Measurements from ENCODE around the gene MED25.

DNA sequence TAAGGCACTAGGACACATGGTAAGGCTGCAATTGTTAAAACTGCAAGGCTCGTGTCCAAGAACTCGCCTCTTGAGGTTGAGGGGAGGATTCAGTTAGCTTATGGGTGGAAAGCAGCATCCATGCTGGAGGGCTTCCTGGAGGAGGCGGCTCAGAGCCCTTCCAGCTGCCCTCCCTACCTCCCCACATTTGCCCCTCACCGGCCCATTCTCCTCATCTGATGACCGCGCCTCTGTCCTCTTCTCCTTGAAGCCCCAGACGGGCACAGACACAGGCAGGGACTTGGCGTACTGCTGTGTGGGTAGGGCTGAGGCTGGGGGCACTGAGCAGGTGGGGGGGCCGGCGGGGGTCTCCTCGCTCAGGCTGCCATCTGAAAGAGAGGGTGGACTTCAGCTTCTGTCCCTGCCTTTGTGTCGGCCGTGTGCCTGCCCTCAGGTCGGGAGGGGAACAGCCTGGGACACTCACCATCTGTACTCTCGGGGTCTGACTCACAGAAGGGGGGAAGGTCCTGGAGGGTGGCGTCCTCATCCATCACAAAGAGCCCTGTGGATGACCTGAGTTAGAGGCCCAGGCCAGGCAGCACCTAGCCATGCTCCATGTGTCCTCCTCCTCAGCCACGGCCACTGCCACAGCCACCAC is 53.4 kb downstream of the MED25 start:
- TF ChIP-seq, protein P1, sequence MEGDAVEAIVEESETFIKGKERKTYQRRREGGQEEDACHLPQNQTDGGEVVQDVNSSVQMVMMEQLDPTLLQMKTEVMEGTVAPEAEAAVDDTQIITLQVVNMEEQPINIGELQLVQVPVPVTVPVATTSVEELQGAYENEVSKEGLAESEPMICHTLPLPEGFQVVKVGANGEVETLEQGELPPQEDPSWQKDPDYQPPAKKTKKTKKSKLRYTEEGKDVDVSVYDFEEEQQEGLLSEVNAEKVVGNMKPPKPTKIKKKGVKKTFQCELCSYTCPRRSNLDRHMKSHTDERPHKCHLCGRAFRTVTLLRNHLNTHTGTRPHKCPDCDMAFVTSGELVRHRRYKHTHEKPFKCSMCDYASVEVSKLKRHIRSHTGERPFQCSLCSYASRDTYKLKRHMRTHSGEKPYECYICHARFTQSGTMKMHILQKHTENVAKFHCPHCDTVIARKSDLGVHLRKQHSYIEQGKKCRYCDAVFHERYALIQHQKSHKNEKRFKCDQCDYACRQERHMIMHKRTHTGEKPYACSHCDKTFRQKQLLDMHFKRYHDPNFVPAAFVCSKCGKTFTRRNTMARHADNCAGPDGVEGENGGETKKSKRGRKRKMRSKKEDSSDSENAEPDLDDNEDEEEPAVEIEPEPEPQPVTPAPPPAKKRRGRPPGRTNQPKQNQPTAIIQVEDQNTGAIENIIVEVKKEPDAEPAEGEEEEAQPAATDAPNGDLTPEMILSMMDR (IDR thresholded peaks at IDR 0.05), result no peak
- TF ChIP-seq ETV6 (CRISPR knock-in tag; IDR thresholded peaks at IDR 0.05), result no peak
- TF ChIP-seq NFE2L1 (CRISPR knock-in tag; IDR thresholded peaks at IDR 0.05), result no peak
- TF ChIP-seq, protein P2, sequence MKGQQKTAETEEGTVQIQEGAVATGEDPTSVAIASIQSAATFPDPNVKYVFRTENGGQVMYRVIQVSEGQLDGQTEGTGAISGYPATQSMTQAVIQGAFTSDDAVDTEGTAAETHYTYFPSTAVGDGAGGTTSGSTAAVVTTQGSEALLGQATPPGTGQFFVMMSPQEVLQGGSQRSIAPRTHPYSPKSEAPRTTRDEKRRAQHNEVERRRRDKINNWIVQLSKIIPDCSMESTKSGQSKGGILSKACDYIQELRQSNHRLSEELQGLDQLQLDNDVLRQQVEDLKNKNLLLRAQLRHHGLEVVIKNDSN (CRISPR knock-in tag; IDR thresholded peaks at IDR 0.05), result no peak
- TF ChIP-seq NR3C1 (CRISPR knock-in tag; conservative IDR thresholded peaks at IDR 0.05; ENCODE audit: low read depth), result no peak
- TF ChIP-seq, protein P3, sequence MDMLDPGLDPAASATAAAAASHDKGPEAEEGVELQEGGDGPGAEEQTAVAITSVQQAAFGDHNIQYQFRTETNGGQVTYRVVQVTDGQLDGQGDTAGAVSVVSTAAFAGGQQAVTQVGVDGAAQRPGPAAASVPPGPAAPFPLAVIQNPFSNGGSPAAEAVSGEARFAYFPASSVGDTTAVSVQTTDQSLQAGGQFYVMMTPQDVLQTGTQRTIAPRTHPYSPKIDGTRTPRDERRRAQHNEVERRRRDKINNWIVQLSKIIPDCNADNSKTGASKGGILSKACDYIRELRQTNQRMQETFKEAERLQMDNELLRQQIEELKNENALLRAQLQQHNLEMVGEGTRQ (CRISPR knock-in tag; IDR thresholded peaks at IDR 0.05), result no peak
- no peak for TF ChIP-seq NFYB (CRISPR knock-in tag; conservative IDR thresholded peaks at IDR 0.05; ENCODE audit: low read depth)
- TF ChIP-seq, protein P4, sequence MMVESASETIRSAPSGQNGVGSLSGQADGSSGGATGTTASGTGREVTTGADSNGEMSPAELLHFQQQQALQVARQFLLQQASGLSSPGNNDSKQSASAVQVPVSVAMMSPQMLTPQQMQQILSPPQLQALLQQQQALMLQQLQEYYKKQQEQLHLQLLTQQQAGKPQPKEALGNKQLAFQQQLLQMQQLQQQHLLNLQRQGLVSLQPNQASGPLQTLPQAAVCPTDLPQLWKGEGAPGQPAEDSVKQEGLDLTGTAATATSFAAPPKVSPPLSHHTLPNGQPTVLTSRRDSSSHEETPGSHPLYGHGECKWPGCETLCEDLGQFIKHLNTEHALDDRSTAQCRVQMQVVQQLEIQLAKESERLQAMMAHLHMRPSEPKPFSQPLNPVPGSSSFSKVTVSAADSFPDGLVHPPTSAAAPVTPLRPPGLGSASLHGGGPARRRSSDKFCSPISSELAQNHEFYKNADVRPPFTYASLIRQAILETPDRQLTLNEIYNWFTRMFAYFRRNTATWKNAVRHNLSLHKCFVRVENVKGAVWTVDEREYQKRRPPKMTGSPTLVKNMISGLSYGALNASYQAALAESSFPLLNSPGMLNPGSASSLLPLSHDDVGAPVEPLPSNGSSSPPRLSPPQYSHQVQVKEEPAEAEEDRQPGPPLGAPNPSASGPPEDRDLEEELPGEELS (CRISPR knock-in tag; IDR thresholded peaks at IDR 0.05), result no peak
- no peak for TF ChIP-seq TEAD1 (CRISPR knock-in tag; IDR thresholded peaks at IDR 0.05)

All from WTC11 (cell line).